Measurements from ENCODE around the gene TPO. TPM values are rescaled to one million over a fixed set of nuclear protein-coding genes. Genes with fewer than 3 reads are reported as not detected.
A peak's percentile ranks its signal among the peaks of the same experiment; 100 is the strongest.

Gene TPO
- total and polyA plus RNA-seq, 11 donors, result 3.0 to 13.8 (median 8.4) TPM

GRCh38 chr2:1557467-1557820 is 144.2 kb downstream of the TPO start:
- ATAC-seq, result no peak
- WGBS, 4 donors, result 65 to 87% (median 71%) methylated on average over 5 to 11 of the region's 11 CpGs
- intact Hi-C loops (cut with DNase I), result loop anchor here in 1 of 10 donors (10.0 kb wide), 1 partner anchor 187 kb away; the partner anchor contains the start of gene PXDN

DNA sequence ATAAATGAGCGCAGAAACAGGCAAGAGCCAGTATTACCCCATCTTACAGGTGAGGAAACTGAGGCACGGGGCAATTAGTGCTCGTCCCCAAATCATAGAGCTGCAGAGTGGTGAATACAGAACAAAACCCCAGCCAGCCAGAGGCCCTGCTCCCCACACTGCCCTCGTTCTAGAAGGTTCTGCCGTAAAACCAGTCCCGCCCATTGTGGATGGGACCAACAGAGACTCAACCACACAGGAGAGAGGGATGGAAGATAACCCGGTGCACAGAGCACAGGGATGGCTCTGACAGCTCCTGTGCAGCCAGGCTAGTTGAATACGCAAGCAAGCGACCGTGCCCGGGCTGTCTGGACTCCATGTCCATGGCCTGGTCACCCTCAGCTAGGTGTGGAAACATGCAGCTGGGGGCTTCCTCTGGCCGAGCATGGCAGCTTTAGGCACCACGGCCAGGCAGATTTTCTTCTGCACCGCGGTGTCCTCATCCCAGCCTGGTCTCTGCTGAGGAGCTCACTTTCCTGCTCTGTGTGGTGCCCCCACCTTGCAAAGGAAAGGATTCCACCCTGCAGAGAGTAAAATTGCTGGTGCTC is 146.4 kb downstream of the TPO start:
- intact Hi-C loops (cut with DNase I), result loop anchor here in 1 of 10 donors (10.0 kb wide), 1 partner anchor 185 kb away; the partner anchor contains the start of gene PXDN
- TF ChIP-seq CTCF (IDR thresholded peaks at IDR 0.05) (no peak), POLR2A (IDR thresholded peaks at IDR 0.05) (no peak)
- Histone ChIP-seq H3K4me1 (peaks cover 0 to 38% (median 11%) of the 10 kb centered on the region in 12 donors), H3K4me3 (no peak overlapping the region), H3K9me3 (no peaks in the 10 kb centered on the region), H3K27me3 (peaks cover 0 to 3% (median 0%) of the 10 kb centered on the region in 9 donors), H3K36me3 (no peaks in the 10 kb centered on the region), H3K27ac (no peak overlapping the region)
- ATAC-seq, result no peak
- 91 to 93% (median 91%) methylated on average over 15 of the region's 15 CpGs for WGBS, 4 donors
- no peak for DNase-seq

More at GRCh38 chr2:1557467-1557820, 144.2 kb downstream of the TPO start:
- Histone ChIP-seq H3K36me3 (no peaks in the 10 kb centered on the region), H3K27me3 (peaks cover 0 to 3% (median 0%) of the 10 kb centered on the region in 9 donors), H3K9me3 (no peaks in the 10 kb centered on the region), H3K4me3 (no peak overlapping the region), H3K27ac (no peak overlapping the region), H3K4me1 (peaks cover 0 to 17% (median 1%) of the 10 kb centered on the region in 12 donors)
- no peak for TF ChIP-seq POLR2A (IDR thresholded peaks at IDR 0.05)
- TF ChIP-seq CTCF (IDR thresholded peaks at IDR 0.05), result no peak
- no peak for DNase-seq

DNA sequence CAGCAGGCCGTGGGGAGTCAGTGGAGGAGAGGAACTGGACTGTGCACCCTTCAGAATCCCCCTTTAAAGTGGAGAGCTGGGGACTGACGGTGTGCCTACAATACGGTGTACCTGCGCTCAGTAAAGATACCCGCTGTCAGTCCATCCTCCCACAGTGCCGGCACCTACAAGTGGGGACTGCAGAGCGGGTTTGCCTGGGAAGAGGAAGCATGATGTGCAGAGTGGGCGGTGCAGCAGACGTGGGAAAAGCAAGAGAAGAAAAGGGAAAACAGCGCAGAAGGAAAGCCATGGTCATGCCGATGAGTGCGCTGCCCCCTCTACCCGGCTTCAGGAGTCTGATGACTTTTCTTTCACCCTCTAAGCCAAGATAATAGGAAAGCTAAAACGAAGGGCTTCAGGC is 148.0 kb downstream of the TPO start:
- ATAC-seq, result no peak
- Histone ChIP-seq H3K27ac (peak overlapping the region in 2 of 12 donors; percentile 24 to 71), H3K27me3 (peaks cover 0 to 3% (median 0%) of the 10 kb centered on the region in 9 donors), H3K4me1 (peaks cover 0 to 38% (median 11%) of the 10 kb centered on the region in 12 donors), H3K9me3 (no peaks in the 10 kb centered on the region), H3K36me3 (no peaks in the 10 kb centered on the region), H3K4me3 (peak overlapping the region in 3 of 12 donors; percentile 6 to 36 (median 26))
- intact Hi-C loops (cut with DNase I), result no loop called here
- no peak for TF ChIP-seq POLR2A (IDR thresholded peaks at IDR 0.05)
- no peak for TF ChIP-seq CTCF (IDR thresholded peaks at IDR 0.05)
- peak in 1 of 5 donors; percentile 4 for DNase-seq
- 73 to 80% (median 76%) methylated on average over 14 of the region's 14 CpGs for WGBS, 4 donors

DNA sequence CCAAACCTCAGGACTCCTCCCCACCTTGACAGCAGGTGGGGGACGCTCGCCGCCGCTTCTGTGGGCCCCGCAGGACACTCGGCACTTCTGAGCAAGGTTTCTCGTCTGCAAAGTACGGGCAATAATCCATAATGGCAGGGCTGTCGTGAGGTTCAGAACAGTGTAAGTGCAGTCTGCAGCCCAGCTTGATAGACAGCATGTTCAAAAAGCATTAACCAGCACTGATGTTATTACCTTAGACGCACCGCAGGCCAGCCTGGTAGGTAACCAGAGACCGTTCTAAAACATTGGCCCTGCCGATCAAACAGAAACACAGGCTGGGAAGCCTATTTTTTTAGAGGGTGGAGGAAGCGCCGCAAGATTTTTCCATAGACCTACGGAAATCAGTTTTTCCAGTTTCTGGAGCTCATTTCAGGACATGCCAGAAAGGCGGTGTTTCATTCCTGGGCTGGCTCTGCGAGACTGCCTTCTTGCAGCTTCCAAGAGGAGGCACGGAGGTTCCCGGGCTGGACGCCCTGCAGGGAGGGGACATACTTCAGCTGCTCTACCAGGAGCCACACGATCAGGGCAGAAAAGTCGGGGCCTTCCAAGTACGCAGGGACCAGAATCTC is 148.7 kb downstream of the TPO start:
- H3K27ac ChIP-seq, result peak overlapping the region in 6 of 12 donors; percentile 12 to 71 (median 28)
- DNase-seq (peak in 2 of 5 donors; percentile 10 to 49), ATAC-seq (peak in 3 of 4 donors; percentile 35 to 59 (median 46))
- 63 to 77% (median 72%) methylated on average over 17 to 24 of the region's 24 CpGs for WGBS, 4 donors
- H3K4me1 ChIP-seq, result peaks cover 0 to 38% (median 11%) of the 10 kb centered on the region in 12 donors
- TF ChIP-seq CTCF (IDR thresholded peaks at IDR 0.05) (no peak), POLR2A (IDR thresholded peaks at IDR 0.05) (no peak)
- intact Hi-C loops (cut with DNase I), result no loop called here
- H3K4me3 ChIP-seq, result peak overlapping the region in 4 of 12 donors; percentile 6 to 36 (median 18)
- peaks cover 0 to 3% (median 0%) of the 10 kb centered on the region in 9 donors for H3K27me3 ChIP-seq
- H3K9me3 ChIP-seq, result no peaks in the 10 kb centered on the region
- H3K36me3 ChIP-seq, result no peaks in the 10 kb centered on the region
